ENCODE data around the gene COL4A1.
"Not testable (repeated sequence)": the region's sequence is repeated elsewhere in the genome, so short reads cannot be mapped to it uniquely, and the experiment has no call there.

COL4A1 gene

DNA sequence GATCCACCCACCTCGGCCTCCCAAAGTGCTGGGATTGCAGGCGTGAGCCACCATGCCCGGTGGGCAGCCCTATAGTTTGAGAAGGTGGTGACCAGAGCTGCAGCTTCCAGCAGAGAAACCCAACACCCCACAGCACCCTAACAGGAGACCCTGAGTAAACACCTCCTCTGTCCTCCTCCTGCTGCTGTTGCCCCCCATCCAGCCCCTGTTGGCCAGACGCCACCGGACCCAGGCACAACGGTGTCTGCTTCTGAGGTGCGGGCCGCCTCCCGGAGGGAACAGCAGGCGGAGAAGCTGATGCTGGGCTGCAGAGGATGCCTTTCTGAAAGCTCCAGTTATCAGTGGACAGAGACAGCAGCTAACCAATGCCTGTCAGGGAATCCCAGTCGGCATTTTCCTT is 175.5 kb downstream of the COL4A1 start:
- no peak for DNase-seq (ENCODE audit: low read depth)

DNA sequence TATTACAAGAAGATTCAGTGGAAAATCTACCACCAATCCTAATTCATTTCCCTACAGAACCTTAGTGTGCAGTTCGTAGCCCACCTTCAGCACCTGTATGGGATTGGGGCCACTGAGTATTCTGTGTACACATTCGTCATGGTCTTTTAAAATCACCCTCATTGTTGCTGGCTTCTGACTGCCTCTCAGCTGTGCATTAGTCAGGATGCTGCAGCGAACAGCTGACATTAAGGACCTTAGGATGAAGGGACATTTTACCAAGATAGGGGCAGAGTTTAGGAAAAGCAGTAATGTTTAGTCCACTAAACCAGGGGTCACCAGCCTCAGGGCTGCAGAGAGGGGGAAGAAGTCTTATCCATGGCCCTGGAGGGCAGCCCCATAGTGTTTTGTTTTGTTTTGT is 176.5 kb downstream of the COL4A1 start:
- DNase-seq (ENCODE audit: low read depth) = no peak

DNA sequence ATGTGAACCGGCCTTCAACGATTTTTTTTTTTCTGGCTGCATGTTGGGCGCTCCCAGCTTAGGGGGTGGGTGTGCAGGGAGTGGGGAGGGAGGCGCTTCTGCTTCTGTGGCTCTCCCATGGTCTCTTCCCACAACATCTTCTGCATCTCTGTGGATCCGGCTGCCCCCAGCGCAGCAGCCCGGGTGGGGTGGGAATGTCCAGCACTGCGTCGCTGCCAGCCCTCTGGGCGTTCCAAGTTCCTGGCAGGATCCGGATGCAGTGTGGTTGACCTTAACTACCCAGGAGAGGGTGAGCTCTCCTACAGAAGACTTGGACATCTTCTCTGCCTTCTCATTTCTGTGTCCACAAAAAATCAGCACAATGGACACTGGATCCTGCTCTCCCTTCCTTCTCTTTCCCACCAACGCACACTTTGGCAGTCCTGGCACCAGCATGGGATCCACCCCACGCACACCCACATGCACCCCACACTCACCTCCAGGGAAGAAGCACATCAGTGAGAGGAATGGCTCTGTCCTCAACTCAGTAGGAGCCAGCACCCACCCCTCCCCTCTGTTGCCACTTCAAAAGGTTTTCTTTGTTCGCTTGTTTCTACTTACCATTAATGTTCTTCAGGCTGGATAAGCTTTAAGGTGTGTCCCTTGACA is 177.3 kb downstream of the COL4A1 start:
- no peak for DNase-seq (ENCODE audit: low read depth)

DNA sequence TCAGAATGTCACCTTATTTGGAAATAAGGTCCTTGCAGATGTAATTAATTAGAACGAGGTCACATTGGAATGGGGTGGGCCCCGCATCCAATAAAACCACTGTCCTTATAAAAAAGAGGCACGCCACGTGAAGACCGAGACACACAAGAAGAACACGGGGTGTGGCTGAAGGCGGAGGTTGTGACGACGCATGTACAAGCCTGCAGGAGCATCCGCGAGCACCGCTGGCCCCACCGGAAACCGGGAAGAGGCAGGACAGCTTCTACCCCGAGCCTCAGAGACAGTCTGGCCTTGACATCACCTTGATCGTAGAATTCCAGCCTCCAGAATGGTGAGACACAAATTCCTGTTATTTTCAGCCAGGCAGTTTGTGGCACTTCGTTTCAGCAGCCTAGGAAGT is 177.9 kb downstream of the COL4A1 start:
- DNase-seq (ENCODE audit: low read depth) = no peak

DNA sequence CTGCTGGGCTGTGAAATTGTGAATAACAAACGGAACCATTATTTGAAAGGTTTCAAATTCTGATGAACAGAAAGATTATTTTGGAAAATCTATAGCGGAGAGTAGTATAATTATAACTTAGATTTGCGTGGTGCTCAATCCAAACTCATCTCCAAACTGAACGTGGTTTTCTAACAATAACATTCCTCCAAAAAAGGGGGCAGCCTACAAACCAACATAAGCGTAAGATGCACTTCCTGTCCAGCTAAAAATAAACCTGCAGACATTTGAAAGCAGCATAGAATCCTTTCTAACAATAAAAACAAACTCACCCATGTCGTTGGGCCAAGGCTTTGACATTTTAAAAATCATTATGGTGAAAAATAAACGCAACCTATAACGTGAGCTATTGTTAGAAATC is 178.4 kb downstream of the COL4A1 start:
- DNase-seq (ENCODE audit: low read depth) = no peak

DNA sequence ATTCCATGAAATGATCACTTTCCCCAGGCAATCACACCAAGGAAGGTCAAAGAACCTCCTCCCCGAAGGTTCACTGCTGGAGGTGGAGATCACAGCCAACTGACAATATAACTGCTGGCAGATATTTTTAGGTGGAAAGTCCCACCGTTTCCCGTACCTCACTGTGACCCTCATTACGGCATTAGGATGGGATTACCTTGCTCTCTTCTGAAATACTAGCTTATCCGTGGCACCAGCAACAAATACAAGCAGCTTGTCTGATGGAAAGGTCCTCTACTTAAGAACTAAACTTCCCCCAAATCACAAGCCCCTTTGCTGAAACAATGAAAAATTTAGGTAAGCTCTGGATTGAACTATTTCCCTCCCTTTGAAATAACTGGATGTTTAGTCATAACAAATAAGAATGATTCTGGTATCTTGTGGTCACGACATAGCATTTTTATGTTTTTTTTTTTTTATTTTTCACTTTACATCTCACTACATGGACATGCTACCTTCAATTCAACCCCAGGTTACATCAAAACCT is 178.9 kb downstream of the COL4A1 start:
- no peak for DNase-seq (ENCODE audit: low read depth)

DNA sequence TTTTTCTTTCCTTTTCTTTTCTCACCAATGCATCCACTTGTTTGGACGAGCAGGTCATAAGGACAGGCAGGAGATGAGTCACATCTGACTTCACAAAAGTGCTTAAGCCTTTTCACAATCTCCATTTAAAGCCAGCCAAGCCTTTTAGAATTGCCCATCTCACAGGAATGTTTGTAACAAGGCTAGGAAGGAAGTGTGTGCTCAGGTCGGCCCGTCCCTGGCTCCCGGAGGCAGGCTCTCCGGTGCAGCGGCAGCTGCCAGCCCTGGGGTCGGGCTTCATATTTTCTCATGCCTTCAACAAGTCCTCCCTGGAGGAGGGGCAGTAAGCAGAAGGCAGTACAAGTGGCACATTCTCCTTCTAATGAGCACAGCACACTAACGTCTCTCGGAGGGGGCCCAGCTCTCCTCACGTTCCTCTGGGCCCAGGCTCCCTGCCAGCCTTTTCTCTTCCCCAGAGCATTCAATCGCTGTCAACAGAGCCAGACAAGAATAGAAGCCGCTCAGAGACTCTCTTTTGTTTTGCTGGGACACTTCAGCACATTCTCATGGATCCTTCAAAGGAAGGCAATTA is 180.5 kb downstream of the COL4A1 start:
- no peak for DNase-seq (ENCODE audit: low read depth)

DNA sequence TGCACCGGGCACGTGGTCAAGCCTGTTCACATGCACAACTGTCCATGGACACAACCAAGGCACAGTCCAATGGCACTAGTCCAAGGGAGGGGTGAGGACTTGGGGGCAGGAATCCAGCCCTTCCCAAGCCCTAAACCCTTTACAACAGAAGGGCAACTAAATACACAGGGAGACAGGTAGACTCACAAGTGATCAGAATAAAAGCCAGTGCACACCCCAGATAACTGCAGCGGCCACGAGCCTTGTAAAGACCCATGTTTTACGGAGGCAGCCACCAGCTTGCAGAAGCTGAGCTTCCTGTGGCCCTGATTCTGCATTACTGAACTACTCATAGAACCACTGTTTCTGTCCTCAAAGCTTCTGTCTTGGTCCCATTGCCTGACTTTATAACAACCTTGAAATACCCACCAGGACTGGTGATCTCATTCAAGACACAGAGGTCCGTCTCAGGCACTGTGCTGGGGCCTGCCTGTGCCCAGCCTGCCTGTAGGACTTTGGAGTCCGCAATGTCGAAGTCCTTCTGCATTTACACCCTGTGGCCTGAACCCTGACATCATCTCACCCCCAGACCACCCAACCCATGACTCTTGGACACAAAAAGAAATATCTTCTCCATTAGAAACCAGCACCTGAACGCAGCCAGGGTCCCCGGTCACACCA is 181.2 kb downstream of the COL4A1 start:
- DNase-seq (ENCODE audit: low read depth) = no peak

DNA sequence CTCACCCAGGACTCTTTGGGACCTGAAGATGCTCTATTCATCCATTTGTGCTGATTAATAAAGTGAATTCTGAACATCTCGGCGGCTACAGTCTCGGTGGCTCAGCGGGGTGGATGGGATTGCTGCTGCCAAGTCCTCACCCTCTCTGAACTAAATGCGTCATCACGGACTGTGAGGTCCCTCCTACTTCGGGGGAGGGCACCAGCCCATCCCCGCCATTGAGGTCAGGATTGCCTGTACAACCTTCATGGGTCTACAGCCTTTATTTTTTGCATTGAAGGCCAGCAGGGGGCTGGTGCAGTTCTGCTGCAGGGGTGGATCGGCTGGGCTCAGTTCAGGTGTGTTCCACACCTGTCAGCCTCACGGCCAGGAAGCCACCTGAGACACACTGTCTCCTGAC is 181.8 kb downstream of the COL4A1 start:
- no peak for DNase-seq (ENCODE audit: low read depth)

DNA sequence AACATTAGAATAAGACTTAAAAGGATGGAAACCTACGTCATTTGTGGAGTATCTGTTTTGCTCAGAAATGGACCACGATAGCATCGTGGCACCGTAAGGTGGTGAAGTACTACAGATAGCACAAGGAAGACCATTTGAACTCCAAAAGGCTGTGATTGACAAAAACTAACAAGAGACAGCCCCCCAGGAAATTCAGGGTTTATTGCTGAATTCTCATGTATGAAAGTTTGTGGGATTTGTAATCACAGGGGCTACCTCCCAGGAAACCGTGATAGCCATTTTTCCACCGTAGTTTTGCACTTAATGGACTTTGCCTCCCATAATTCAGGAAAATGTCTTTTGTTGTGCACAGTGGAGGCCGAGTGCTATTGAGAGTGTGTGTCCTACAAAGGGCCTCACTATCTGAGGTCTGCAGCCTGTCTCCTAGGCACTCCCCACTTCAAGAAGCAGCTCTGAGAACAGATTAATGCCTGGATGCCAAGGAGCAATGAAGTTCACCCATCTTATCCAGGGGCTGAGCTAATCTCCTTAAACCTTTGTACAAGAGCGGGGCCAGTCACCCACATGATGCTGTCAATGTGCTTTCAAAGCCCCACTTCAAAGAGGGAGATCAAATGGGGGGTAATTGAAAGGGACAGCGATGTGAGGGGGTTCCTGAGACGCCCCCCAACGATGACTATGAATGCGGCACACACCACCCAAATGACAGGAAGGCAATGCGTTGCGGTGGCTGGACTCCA is 182.6 kb downstream of the COL4A1 start:
- DNase-seq (ENCODE audit: low read depth) = no peak

DNA sequence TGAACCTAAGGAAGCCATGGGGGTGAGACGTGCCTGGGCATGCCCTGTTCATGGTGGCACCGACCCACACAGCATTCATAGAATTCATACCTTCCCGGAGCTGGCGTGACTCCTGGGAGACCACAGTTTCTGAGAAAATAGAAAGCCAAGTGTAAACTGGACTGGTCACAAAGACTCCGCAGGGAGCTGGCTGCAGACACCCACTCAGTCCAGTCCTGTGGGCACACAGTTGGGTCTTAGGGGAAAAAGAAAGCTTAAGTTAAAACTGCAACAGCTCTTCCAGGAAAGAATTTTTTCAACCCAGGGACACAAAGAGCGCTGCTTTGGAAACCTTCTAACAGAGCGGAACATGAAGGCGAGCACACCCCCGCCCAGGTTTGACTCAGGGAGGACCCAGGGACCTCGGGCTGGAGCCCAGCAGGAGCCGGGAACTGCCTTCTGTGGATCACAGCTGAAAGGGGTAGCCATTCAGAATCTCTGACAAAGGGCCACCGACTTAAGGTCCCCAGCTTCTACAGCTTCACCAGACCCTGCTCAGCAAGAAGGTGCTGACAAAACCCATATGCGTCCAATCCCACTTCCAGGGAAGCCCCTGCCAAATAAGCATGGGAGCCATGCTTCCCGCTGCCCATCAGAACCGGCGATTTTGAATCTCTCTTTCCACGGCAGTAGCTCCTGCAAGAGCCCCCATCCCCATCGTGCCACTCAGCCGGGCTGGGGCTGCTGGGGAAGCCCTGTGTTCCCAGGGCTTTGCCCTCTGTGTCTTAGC is 183.7 kb downstream of the COL4A1 start:
- no peak for DNase-seq (ENCODE audit: low read depth)

DNA sequence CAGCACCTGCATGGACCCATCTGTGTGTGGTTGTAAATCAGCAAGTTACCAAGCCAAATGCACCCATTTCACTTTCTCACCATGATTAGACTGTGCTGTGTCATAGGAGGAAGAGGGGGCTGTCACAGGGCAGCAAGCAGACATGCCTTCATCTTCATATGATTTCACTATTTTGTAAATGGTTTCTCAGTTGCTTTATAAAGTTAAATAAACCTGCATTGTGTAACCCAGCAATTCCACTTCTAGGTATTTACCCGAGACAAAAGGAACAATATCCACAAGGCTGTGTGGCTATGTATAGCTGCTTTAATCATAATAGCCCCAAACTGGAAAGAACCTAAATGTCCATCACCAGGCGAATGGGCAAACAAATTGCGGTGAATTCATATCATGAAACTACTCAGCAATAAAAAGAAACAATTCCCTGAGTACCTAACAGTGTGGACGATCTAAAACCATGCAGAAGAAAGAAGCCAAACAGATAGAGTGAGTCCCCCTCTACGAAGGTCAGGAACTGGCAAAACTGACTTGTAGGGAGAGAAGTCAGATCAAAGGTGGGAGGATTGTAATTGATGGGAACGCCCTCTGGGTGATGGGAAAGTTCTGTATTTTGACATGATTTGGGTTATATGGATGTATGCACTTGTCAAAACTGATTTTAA is 185.4 kb downstream of the COL4A1 start:
- DNase-seq (ENCODE audit: low read depth) = no peak

DNA sequence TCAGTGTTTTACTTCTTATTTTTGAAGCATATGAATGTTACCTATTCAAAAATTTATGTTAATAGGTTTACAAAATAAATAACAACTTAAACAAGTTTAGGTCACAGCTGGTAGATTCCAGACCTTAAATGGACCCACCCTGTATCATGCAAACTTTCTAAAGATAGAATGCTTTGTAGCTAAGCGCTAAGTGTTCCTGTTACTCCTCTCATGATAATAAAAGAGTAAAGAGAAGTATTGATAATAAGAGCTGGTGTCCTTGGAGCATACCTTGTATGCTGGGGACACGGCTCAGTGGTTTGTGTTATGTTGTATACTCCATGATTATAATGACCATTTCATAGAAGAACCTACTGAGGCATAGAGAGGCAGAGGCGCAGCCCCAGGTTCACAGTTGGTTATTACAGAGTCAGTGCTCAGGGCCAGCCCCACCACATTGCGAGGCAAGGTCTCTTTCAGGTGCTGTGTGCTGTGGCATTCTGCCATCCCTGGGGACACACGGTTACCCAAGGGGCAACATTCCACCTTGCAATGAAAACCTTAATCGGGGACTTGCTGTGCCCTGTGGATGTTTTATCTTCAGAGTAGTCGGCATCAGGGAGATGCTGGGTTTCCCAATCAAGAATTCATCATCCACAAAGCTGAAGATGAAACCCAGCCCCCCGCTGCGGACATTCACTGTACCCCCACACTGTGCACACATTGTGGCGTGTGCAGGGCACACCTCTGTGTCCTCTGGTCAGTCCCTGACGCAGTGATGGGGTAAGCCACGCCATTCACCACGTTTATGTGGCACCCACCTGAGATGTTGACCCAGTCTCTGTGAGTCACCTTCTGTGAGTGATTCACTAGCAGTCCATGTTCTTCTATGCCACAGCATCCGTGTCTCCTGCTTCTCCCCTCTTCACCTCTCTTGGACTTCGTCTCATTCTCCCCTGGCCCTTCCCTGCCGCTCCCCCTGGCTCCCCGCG is 186.7 kb downstream of the COL4A1 start:
- no peak for DNase-seq (ENCODE audit: low read depth)

DNA sequence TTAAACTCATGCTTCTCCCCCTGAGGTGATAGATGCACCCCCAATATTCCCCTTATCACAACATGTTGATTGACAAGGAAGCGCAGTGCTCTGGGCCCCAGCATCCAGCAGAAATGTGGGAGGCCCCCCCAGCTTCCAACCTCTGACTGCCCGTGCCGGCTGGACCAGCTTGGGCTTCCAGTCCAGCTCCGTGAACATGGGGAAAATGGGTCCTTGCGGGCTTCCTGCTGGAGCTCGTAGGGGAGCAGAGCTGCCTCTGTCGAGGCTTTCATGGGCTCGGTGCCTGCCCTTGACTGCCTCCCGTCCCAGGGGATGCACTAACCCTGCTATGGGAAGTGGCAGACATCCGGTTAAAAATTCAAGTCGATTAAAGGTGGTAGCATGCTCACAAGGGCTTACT is 188.9 kb downstream of the COL4A1 start:
- no peak for DNase-seq (ENCODE audit: low read depth)

DNA sequence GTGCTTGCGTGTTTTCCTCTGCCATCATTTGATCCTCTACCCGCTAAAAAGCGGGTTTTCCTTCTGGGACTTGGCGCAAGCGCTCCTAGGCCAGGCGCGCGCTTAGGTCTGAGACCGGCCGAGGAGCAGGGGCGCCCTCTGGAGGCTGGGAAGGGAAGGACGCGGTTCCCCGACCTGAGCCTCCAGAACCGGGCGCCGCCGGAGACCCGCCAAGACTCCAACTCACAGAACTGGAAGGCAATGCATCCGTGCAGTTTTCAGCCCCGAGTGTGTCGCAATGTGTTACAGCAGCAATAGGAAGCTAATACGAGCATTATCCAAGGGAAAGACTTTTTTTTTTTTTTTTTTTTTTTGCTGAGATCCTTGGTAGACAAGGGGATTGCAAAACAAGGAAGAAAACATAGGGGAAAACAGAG is 190.9 kb downstream of the COL4A1 start:
- no peak for DNase-seq (ENCODE audit: low read depth)

DNA sequence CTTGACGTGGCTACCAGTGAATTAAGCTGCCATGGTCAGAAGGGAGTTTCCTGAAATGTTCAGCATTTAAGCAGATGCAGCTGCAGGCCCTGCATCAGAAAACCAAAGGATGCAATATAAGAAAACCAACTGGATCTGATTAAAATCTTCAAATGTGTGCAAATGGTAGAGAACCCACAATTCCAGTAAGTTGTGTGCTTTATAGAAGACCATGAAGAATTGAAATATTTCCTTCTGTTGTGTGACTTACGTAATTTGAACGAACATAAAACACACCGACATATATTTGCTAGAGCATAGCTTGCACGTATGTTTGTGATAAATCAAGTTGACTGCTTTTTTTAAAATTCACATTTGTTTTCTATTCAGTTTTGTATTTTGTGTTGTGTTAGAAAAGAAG is 191.4 kb downstream of the COL4A1 start:
- DNase-seq (ENCODE audit: low read depth) = no peak

DNA sequence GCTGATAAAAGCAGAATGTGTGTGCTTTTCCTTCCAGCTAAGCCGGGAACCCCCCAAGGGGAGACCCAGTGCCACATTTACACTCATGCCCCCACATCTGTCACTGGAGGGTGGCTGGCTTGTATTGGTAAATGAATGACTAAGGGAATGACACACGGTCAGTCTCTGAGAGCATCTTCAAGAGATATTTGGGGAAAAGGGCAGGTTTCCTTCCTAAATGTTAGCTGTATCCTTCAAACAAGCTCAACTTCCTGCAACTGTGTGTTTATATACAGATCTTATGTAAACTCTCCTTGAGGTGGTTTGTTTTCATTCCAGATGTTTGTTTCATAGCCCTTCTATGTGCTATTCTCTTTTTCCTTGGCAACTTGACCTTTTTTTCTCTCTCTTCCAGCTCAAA is 192.6 kb downstream of the COL4A1 start:
- DNase-seq (ENCODE audit: low read depth) = no peak

DNA sequence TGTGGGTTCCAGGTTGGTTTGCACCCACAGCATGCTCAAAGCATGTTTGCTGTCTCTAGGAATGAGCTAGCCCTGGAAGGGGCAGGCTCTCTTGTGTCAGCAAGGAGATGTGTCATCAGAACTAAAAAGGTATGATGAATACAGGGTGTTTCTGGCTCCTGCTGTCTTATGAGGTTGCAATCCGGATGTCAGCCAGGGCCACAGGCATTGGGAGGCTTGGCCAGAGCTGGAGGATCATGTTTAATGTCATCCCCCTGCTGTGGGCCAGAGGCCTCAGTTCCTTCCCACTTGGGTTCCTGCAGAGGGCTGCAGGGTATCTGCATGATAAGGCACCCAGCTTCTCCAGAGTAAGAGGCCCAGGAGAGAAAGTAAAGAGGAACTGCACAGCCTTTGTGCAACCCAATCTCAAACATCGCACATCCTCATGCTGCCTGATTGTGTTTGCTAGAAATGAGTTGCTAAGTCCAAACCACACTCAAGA is 193.6 kb downstream of the COL4A1 start:
- no peak for DNase-seq (ENCODE audit: low read depth)

DNA sequence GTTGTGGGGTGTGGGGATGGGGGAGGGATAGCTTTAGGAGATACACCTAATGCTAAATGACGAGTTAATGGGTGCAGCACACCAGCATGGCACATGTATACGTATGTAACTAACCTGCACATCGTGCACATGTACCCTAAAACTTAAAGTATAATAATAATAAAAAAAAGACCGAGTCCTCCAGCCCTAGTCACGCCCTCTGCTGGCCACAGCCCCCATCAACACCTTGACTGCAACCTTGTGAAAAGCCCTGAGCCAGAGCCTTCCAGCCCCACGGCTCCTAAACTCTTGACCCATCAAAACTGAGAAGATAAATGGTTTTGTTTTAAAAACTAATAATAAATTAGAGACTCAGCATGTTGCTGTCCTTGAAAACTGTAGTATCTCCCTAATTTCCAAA is 194.6 kb downstream of the COL4A1 start:
- not testable (repeated sequence) for DNase-seq (ENCODE audit: low read depth)

DNA sequence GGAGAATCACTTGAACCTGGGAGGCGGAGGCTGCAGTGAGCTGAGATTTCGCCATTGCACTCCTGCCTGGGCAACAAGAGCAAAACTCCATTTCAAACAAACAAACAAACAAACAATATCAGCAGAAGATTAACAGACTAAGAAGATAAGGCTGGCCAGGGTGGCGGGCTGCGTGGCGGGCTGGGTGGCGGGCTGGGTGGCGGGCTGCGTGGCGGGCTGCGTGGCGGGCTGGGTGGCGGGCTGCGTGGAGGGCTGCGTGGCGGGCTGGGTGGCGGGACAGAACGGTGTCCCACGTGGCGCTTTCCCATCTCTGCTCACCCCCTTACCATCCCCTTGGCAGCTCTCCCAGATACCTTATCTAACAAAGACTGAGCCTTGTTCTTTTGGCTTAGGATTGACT is 196.2 kb downstream of the COL4A1 start:
- no peak for DNase-seq (ENCODE audit: low read depth)
